NT2/D1 (cell line): Measurements from ENCODE around the gene SAMD13.

Source experiments
- YY1 ChIP-seq: IDR thresholded peaks from 2 replicates; pipeline ENCODE4 v1.6.1; 2011; ENCODE audit not compliant: insufficient read length, insufficient read depth
- ZNF274 ChIP-seq: IDR thresholded peaks from 2 replicates; pipeline ENCODE4 v1.6.1; 2011; ENCODE audit warnings: mild to moderate bottlenecking, low read depth, low read length

DNA sequence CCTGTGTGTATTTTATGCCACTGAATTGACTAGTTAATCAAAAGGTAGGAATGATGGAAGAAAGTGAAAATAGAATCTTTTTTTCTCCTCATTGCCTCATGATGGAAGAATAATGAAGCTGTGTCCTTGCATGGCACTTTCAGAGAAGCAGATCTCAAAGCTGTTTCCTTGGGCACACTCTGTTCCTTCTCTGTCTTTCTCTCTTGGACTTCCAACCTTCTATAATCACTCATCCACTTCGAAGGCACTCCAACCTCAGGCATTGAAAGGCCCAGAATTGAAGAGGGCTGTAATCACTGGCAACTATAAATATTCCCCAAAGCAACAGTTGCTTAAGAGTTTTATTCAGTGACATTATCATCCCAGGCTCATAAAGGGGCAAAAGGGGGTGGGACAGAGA is 65.7 kb downstream of the SAMD13 start:
- TF ChIP-seq YY1: no peak
- no peak for TF ChIP-seq ZNF274
